SK-N-SH (cell line): ENCODE results near the gene GRIP1. TPM values are rescaled to one million over a fixed set of nuclear protein-coding genes. Genes with fewer than 3 reads are reported as not detected.

ENCODE experiments used
- CTCF ChIA-PET: fragments of 300-600, 350-600 bp; formaldehyde crosslinking; extraction: SDS; loops from one replicate; lab custom pipeline; 2021; lab: Yijun Ruan, JAX
- POLR2A ChIA-PET: fragments of 350-600 bp; sonication (Branson Sonifier 250); formaldehyde crosslinking; extraction: SDS; loops from one replicate; lab custom pipeline; 2020; ENCODE audit warnings: antibody characterized with exemption, inconsistent platforms; lab: Yijun Ruan, JAX
- DNase-seq: peaks from one replicate; pipeline ENCODE4 v3.0.0; 2012
- H2AFZ ChIP-seq: fragments of 200-600 bp; sonication (generic); 2 replicates; pipeline ENCODE4 v1.8.1; 2016; ENCODE audit warnings: antibody characterized with exemption, mild to moderate bottlenecking, low read depth
- H3F3A ChIP-seq: fragments of 200-600 bp; sonication (generic); replicated peaks from 2 replicates; pipeline ENCODE3; 2016; ENCODE audit warnings: antibody characterized with exemption, mild to moderate bottlenecking; ENCODE audit not compliant: insufficient read depth
- H3K27ac ChIP-seq, 2 experiments: fragments of 200-500 bp in 1 of 2; fragments of 200-600 bp in 1 of 2; sonication (Bioruptor generic) in 1 of 2; sonication (generic), shearing (Covaris generic) in 1 of 2; 2 replicates each; pipeline versions ENCODE4 v1.5.1 to v1.6.1; 2014 to 2016; ENCODE audit warnings: low read depth in 2 of 2, inconsistent platforms in 1 of 2, low read length in 1 of 2, mild to moderate bottlenecking in 1 of 2, mixed read lengths in 1 of 2
- H3K27me3 ChIP-seq: fragments of 200-600 bp; sonication (generic), shearing (Covaris generic); 2 replicates; pipeline ENCODE4 v1.6.1; 2016; ENCODE audit warnings: mixed run types; ENCODE audit not compliant: insufficient read depth
- H3K36me3 ChIP-seq, 2 experiments: fragments of 200-500 bp in 1 of 2; fragments of 200-600 bp in 1 of 2; sonication (Bioruptor generic) in 1 of 2; sonication (generic) in 1 of 2; replicated peaks in 1 of 2; 2 replicates each; pipeline versions ENCODE3 to v1.5.1; 2014 to 2016; ENCODE audit warnings: low read length in 1 of 2, mild to moderate bottlenecking in 1 of 2; ENCODE audit not compliant: insufficient read depth in 2 of 2, control insufficient read depth in 1 of 2
- H3K4me1 ChIP-seq, 2 experiments: fragments of 200-500 bp in 1 of 2; fragments of 200-600 bp in 1 of 2; sonication (Bioruptor generic) in 1 of 2; sonication (generic), shearing (Covaris generic) in 1 of 2; 2 replicates each; pipeline versions ENCODE4 v1.5.1 to v1.6.1; 2014 to 2016; ENCODE audit warnings: low read depth in 1 of 2, low read length in 1 of 2, mixed run types in 1 of 2; ENCODE audit not compliant: insufficient read depth in 2 of 2, control insufficient read depth in 1 of 2
- H3K4me2 ChIP-seq: fragments of 200-600 bp; sonication (generic), shearing (Covaris generic); 2 replicates; pipeline ENCODE4 v1.6.1; 2017; ENCODE audit warnings: mixed run types
- H3K4me3 ChIP-seq, 2 experiments: fragments of 200-500 bp in 1 of 2; fragments of 200-600 bp in 1 of 2; sonication (Bioruptor generic) in 1 of 2; sonication (generic), shearing (Covaris generic) in 1 of 2; 2 replicates each; pipeline versions ENCODE4 v1.5.1 to v1.8.1; 2014 to 2016; ENCODE audit warnings: low read depth in 2 of 2, inconsistent platforms in 1 of 2, low read length in 1 of 2, mild to moderate bottlenecking in 1 of 2, mixed read lengths in 1 of 2, moderate library complexity in 1 of 2
- H3K79me2 ChIP-seq: fragments of 200-600 bp; sonication (generic); 2 replicates; pipeline ENCODE4 v1.8.1; 2017; ENCODE audit warnings: mild to moderate bottlenecking; ENCODE audit not compliant: insufficient read depth
- H3K9ac ChIP-seq: fragments of 200-600 bp; sonication (generic); 2 replicates; pipeline ENCODE4 v1.6.1; 2017; ENCODE audit warnings: mixed run types
- H3K9me2 ChIP-seq: fragments of 200-600 bp; sonication (generic); 2 replicates; pipeline ENCODE4 v1.6.1; 2017; ENCODE audit warnings: mixed run types
- H3K9me3 ChIP-seq: fragments of 200-600 bp; sonication (generic); 2 replicates; pipeline ENCODE4 v1.6.1; 2017; ENCODE audit warnings: mixed run types, mild to moderate bottlenecking, moderate library complexity
- H4K20me1 ChIP-seq: fragments of 200-600 bp; sonication (generic); 2 replicates; pipeline ENCODE4 v1.6.1; 2017; ENCODE audit warnings: mild to moderate bottlenecking, mixed run types; ENCODE audit not compliant: insufficient read depth
- CTCF ChIP-seq: fragments of 200-600 bp; sonication (generic); IDR thresholded peaks from 2 replicates; pipeline ENCODE4 v1.6.1; 2017; ENCODE audit warnings: antibody characterized with exemption, mild to moderate bottlenecking, moderate library complexity
- ELF1 ChIP-seq: IDR thresholded peaks from 2 replicates; pipeline ENCODE4 v1.4.0; 2012
- EP300 ChIP-seq, 2 experiments: IDR thresholded peaks; 2 replicates each; pipeline versions ENCODE4 v1.4.0 to v1.6.1; 2012; ENCODE audit warnings: borderline replicate concordance in 1 of 2, low read depth in 1 of 2, low read length in 1 of 2
- EZH2phosphoT487 ChIP-seq: fragments of 200-600 bp; sonication (generic); IDR thresholded peaks from 2 replicates; pipeline ENCODE4 v1.6.1; 2017; ENCODE audit warnings: low read depth, mixed run types, mild to moderate bottlenecking, antibody characterized with exemption, moderate library complexity, borderline replicate concordance
- FOSL2 ChIP-seq: IDR thresholded peaks from 2 replicates; pipeline ENCODE4 v1.4.0; 2012; ENCODE audit warnings: low read depth, mild to moderate bottlenecking, moderate library complexity, borderline replicate concordance
- FOXJ3 ChIP-seq: sonication (generic); formaldehyde crosslinking; IDR thresholded peaks from 2 replicates; pipeline ENCODE4 v1.5.1; 2020; ENCODE audit warnings: mild to moderate bottlenecking, missing genetic modification reagents
- GABPA ChIP-seq: IDR thresholded peaks from 2 replicates; pipeline ENCODE4 v1.4.0; 2012; ENCODE audit warnings: low read depth, mild to moderate bottlenecking
- GATA2 ChIP-seq: sonication (generic); formaldehyde crosslinking; IDR thresholded peaks from 2 replicates; pipeline ENCODE4 v1.5.0; 2020; ENCODE audit warnings: mild to moderate bottlenecking, missing genetic modification reagents
- NFIC ChIP-seq: IDR thresholded peaks from 2 replicates; pipeline ENCODE4 v1.4.0; 2012; ENCODE audit warnings: borderline replicate concordance
- PBX3 ChIP-seq: IDR thresholded peaks from 2 replicates; pipeline ENCODE4; 2012
- RAD21 ChIP-seq: IDR thresholded peaks from 2 replicates; pipeline ENCODE4 v1.6.1; 2012; ENCODE audit warnings: mild to moderate bottlenecking, low read length
- REST ChIP-seq: IDR thresholded peaks from 2 replicates; pipeline ENCODE4 v1.6.1; 2012; ENCODE audit warnings: mild to moderate bottlenecking, low read depth, low read length, moderate library complexity
- SIN3A ChIP-seq: IDR thresholded peaks from 2 replicates; pipeline ENCODE4 v1.6.1; 2012; ENCODE audit warnings: low read depth, mild to moderate bottlenecking, low read length, moderate library complexity, borderline replicate concordance
- SMC3 ChIP-seq: IDR thresholded peaks from 2 replicates; pipeline ENCODE4 v1.6.1; 2012; ENCODE audit warnings: low read depth, low read length, improper control_type of control experiment
- YY1 ChIP-seq: IDR thresholded peaks from 2 replicates; pipeline ENCODE4 v1.4.0; 2012; ENCODE audit warnings: low read depth, mild to moderate bottlenecking
- WGBS: methylation state at CpG from one replicate; pipeline ENCODE4 v1.1.6; 2017; ENCODE audit warnings: low lambda C conversion rate; 5-methylcytosine and 5-hydroxymethylcytosine counted together
- polyA plus RNA-seq, 3 experiments: library from polyadenylated mRNA; depleted of rRNA; stranded (reverse); fragments of >200 nt; gene quantifications; 2 replicates each; pipeline ENCODE4 v1.2.3, GENCODE V29; 2012

GRIP1 gene
- polyA plus RNA-seq, 1 of the 3 experiments (the other 2 are of a cell fraction) = 0.07 TPM

- no peaks in the 10 kb centered on the region for H3K36me3 ChIP-seq
- peaks cover 5% of the 10 kb centered on the region; the same call in 1 of the 2 replicates for H3K27me3 ChIP-seq
- CTCF ChIA-PET = no interaction called here
- H3K4me3 ChIP-seq = no peak overlapping the region
- POLR2A ChIA-PET = no interaction called here
- H3K79me2 ChIP-seq = no peaks in the 10 kb centered on the region
- no peak for DNase-seq
- H3K4me2 ChIP-seq = no peak overlapping the region
- TF ChIP-seq EZH2phosphoT487 (no peak), NFIC (no peak), PBX3 (no peak), REST (no peak), ELF1 (no peak), FOXJ3 (CRISPR knock-in tag) (no peak), CTCF (no peak), SIN3A (no peak), GATA2 (no peak), GABPA (no peak), FOSL2 (no peak), SMC3 (no peak), RAD21 (no peak), YY1 (no peak), EP300 (IDR thresholded peaks at IDR 0.05; ENCODE audit: borderline replicate concordance in 1 of 2, low read depth in 1 of 2, low read length in 1 of 2) (no peak)
- no peaks in the 10 kb centered on the region for H3F3A ChIP-seq
- H3K9me2 ChIP-seq = no peaks in the 10 kb centered on the region
- no peak overlapping the region for H2AFZ ChIP-seq
- H4K20me1 ChIP-seq = no peaks in the 10 kb centered on the region
- H3K27ac ChIP-seq = no peak overlapping the region
- H3K4me1 ChIP-seq = no peaks in the 10 kb centered on the region
- H3K9ac ChIP-seq = no peak overlapping the region
- H3K9me3 ChIP-seq = no peaks in the 10 kb centered on the region
- 0% methylated on average over 2 of the region's 2 CpGs for WGBS
Measured at GRCh38 chr12:66456612-66457011, 222.3 kb downstream of the GRIP1 start.
